ENCODE results near the gene NEDD4L.
"Not testable (repeated sequence)": the region's sequence is repeated elsewhere in the genome, so short reads cannot be mapped to it uniquely, and the experiment has no call there.

The NEDD4L gene

DNA sequence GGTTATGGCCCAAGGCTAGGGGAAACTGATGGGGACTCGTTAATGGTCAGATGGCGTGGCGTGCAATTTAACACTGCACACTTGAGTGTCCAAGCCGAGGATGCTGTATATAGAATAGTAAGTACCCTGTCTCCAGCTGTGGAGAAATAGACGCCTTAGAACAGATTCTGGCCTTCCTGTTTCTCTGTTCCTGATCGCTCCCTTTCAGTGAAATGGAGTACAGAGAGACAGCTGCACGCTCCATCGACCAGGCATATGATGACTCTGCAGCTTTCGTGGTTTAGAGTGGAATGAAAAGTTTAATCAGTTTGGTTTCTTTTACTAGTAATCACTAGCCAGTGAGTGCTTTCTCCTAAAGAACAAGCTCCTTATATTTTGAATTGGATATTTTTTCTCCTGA, 213.4 kb downstream of the NEDD4L start:
- H3K4me3 ChIP-seq (ENCODE audit: low read length): no peak overlapping the region
- TF ChIP-seq ZNF274 (IDR thresholded peaks at IDR 0.05; ENCODE audit: low read depth, low read length): no peak

DNA sequence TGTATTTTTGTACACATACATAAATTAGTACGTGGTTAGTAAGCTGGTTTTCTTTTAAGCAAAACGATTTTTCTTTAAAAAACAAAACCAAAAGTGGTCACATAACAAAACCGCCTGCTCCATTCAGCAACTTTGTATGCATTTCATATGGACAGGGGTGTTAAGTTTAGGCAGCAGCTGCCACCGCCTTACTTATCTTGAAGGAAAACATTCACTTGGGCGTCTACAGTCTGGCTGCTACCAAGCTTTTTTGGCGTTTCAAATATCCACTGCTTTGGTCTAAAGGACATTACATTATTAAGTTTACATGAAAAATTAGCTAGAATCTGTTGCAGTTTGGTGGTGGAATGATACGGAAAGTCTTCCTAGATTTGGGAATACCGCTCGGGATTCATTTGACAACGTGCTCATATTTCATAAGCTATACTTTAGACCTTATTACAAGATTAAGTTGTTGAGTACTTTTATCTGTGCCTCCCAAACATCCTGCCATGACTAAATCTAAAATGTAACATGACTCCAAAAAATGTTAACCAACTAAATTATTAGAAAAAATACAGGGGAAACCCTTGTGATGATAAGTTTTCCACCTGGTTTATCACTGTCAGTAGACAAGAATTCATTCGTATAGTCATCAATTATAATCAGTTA, 214.8 kb downstream of the NEDD4L start:
- no peak overlapping the region for H3K4me3 ChIP-seq (ENCODE audit: low read length)
- TF ChIP-seq ZNF274 (IDR thresholded peaks at IDR 0.05; ENCODE audit: low read depth, low read length): no peak

DNA sequence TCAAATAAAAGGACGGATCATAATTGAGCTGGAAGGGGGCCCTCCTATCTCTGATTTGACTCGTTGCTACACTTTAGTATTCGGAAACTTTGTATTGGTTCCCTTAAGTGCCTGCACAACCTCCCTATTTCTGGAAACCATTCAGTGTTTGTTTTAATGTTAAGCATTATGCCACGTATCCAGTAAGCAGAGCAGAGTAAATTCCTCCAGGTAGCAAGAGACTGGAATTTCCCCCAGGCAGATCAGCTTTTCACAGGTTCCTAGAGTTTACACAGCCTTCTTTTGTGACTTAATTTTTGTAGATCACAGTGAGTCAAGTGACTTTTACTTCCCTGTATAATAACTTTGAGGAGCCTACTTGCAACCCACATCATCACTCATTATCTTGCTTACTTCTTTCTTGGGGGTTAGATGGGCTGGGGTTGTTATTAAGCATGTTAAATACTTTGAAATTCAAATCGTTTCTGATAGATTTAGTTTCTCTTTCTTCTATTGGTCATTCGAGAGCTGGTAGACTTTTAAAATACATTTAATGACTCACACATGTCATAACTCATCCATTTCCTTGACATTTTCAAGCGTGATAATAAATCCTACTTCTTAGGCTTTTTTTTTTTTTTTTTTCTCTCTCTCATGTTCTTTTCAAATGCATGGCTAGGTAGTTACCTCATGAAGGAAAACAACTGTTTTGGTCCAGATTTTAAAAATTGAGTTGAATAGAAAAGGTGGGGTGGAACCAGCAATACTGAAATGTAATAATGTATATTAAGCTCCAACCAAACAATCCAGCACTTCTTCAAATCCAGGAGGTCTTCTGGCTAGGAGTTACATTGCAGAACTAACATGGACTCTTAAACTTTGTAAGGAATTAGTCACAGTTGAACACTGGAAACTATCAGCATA, 219.3 kb downstream of the NEDD4L start:
- no peak overlapping the region for H3K4me3 ChIP-seq (ENCODE audit: low read length)
- TF ChIP-seq ZNF274 (IDR thresholded peaks at IDR 0.05; ENCODE audit: low read depth, low read length): no peak

DNA sequence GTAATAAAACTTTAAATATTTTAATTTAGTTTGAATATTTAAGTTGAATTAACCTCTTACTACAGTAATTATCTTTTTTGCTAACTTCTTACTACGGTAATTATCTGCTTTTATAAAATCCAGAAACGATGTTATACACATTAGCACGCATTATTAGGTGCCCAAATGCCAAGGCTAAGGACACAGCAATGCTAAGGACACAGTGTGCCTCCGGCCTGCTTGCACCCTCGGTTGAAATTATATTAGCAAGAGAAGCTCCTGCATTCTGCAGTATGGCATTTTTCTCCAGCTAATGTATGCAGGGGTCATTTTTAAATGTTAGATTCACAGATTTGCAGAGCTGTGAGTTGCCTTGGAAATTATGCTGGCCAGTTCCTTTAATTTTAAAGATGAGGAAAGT, 220.0 kb downstream of the NEDD4L start:
- no peak for TF ChIP-seq ZNF274 (IDR thresholded peaks at IDR 0.05; ENCODE audit: low read depth, low read length)
- no peak overlapping the region for H3K4me3 ChIP-seq (ENCODE audit: low read length)

DNA sequence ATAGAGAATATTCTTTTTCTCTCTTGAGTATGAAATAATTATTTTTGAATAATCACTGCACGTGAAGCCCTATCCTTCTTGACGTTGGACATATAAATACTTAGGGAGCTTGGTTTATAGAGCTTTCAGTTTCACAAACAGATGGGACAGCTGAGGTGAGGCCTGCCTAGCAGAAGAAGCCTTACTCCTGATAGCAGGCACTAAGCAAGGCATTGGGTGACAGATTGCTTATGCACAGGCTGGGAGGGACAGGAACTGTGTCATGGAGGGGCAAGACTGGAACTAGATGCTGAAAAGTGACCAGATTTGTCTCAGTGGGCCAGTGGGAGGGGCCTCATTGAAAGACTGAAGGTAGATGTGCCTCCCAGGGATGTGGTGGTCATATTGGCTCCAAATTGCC, 220.8 kb downstream of the NEDD4L start:
- no peak overlapping the region for H3K4me3 ChIP-seq (ENCODE audit: low read length)
- no peak for TF ChIP-seq ZNF274 (IDR thresholded peaks at IDR 0.05; ENCODE audit: low read depth, low read length)

DNA sequence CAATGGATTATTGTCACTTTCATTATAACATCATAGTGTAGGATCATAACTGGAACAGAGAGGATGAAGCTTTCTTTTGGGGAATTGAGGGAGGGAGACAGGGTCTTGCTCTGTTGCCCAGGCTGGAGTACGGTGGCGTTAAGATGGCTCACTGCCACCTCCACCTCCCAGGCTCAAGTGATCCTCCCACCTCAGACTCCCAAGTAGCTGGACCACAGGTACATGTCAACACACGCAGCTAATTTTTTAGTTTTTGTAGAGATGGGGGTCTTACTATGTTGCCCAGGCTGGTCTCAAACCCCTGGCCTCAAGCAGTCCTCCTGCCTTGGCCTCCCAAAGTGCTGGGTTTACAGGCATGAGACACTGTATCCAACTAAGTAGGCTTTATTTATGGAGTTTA, 221.5 kb downstream of the NEDD4L start:
- H3K4me3 ChIP-seq (ENCODE audit: low read length): not testable (repeated sequence)

DNA sequence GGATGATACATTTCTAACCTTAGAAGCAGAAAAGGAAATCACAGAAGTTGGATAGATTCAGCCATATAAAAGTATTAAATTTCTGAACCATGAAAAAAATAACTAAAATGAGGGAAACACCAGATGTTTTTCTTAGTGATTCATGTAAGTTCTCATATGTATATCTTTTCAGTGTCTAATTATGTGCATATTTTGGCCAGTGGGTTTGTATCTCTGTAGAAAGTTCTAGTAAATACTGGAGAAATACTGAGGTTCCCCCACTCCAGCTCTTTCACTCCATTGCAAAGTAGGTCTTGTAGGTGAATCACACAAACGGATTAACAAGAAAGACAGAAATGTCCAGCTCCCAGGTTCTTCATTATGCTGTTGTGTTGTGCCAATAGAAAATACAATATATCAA, 222.3 kb downstream of the NEDD4L start:
- H3K4me3 ChIP-seq (ENCODE audit: low read length): no peak overlapping the region
- TF ChIP-seq ZNF274 (IDR thresholded peaks at IDR 0.05; ENCODE audit: low read depth, low read length): no peak

DNA sequence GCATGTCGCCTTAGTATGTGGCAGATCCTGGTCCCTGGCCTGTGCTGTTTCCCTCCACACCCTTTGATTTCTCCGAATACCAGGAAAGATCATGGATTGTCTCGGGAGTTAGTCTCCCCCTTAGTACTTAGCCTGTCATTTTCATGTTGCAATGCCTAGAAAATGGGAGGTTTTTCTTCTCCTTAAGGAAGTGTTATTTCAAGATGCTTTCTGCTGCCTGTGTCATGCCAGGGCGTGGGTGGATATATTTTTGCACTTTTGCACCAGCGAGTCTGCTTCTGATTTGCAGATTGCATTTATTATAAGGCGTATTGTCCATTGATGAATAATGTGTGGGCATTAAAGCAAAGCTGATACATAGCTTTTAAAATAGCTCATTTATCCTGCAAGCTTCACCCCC, 223.5 kb downstream of the NEDD4L start:
- H3K4me3 ChIP-seq (ENCODE audit: low read length): no peak overlapping the region
- TF ChIP-seq ZNF274 (IDR thresholded peaks at IDR 0.05; ENCODE audit: low read depth, low read length): no peak

DNA sequence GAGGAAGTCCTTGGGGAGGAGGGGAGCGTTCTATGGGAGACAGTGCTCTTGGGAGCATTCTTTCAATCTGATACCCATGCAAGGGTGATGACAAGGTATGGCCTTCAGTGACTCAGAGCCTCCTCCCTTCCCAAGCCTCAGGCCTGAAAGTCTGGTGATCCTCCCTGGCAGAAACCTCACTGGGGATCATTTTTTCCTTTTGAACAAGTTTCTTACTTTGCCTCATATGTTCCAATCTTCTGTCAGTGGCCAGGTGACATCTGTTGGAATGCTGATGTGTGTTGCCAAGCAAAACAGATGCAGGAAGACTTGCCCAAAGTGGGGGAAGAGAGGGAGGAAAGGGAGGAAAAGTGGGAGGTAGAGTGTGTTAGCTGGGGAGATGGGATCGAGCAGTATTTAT, 224.8 kb downstream of the NEDD4L start:
- H3K4me3 ChIP-seq (ENCODE audit: low read length): no peak overlapping the region
- TF ChIP-seq ZNF274 (IDR thresholded peaks at IDR 0.05; ENCODE audit: low read depth, low read length): no peak

DNA sequence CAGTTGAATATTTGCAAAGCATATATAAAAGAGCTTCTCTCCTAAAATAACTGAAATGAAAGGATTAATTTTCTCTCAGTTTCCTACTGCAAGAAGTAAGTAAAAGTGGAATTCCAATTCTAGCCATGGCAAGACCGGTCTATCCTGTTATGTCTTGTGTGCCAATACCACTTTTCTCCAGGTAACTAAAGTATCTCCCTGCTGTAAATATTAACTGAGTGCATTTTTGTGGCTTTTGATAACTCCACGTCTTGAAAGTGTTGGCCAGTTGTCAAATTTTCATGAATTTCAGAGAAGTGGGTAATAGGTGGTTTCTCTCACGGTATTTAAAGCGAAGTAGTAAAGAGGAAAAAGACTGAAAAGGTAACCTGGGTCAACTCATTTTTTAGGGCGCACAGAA, 225.9 kb downstream of the NEDD4L start:
- TF ChIP-seq ZNF274 (IDR thresholded peaks at IDR 0.05; ENCODE audit: low read depth, low read length): no peak
- no peak overlapping the region for H3K4me3 ChIP-seq (ENCODE audit: low read length)

DNA sequence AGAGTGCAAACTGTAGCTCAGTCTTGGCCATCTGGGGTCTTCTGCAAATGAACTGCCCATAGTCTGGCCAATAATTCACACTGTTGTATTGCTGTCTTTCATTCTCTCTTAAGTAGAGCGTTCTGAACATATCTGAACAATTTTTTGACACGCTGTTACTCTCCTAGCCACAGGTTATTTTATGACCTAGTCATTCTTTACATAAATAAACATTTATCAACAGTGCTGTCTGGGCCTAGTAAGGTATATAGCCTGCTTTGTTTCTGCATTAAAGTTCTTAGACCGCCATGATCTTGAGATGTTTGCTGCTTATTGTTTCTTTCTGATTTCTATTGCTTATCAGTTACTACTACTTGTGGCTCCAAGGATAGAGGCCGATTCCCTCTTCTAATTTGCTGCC, 226.4 kb downstream of the NEDD4L start:
- H3K4me3 ChIP-seq (ENCODE audit: low read length): no peak overlapping the region
- TF ChIP-seq ZNF274 (IDR thresholded peaks at IDR 0.05; ENCODE audit: low read depth, low read length): no peak

DNA sequence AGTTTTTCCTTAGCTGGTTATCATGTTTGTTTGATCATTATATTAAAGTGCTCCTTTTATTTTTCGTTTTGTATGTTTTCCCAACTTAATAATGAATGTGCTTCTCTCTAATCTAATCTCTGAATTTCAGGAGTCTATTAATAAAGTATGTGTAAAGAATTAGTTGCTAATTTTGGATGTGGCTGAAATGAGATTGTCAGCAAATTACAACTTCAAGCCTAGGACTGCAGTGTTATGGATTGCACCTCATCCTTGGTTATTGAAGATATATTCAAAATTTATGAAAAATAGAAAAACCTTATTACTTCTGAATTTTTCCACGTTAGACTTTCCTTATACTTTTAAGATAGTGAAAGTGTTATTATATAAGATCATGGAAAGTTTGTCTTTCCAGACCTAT, 227.7 kb downstream of the NEDD4L start:
- H3K4me3 ChIP-seq (ENCODE audit: low read length): no peak overlapping the region
- TF ChIP-seq ZNF274 (IDR thresholded peaks at IDR 0.05; ENCODE audit: low read depth, low read length): no peak

DNA sequence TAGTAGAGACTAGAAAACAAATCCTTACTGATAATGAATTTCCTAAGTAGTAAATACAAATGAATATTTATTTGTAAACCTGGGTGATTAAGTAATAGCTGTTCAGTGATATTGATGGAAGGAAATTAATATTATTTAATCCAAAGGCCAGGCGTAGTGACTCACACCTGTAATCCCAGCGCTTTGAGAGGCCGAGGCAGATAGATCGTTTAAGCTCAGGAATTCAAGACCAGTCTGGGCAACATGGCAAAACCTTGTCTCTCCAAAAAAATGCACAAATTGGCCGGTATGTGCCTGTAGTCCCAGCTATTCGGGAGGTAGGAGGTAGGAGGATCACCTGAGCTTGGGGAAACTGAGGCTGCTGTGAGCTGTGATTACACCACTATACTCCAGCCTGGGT, 228.2 kb downstream of the NEDD4L start:
- TF ChIP-seq ZNF274 (IDR thresholded peaks at IDR 0.05; ENCODE audit: low read depth, low read length): no peak
- no peak overlapping the region for H3K4me3 ChIP-seq (ENCODE audit: low read length)

DNA sequence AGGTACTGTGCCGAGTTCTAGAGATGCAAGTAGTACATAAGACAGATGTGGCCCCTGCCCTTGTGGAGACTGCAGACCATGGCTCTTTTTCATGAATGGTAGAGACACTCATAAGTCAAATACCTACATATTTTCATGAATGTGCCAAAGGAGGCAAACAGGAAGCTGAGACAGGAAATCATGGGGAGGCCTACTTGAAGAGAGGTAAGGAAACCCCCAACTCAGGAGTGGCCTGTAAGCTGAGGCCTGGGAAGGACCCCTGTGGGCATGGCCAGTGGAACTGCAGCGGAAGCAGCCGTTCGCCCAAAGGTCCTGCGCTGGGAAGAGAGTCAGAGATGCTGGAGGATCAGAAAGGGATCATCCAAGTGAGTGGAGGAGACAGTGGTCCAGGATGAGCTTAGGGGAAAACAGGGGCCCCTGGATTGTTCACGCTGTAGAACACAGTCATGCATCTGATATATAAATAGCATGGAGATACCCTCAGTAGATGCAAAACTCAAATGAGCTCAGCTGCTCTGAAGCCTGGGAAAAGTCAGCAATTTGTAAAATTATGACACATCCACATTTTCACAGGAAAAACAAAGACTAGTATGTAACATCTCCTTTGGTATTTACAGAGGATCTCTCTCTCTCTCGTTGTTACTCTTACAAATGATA, 228.9 kb downstream of the NEDD4L start:
- TF ChIP-seq ZNF274 (IDR thresholded peaks at IDR 0.05; ENCODE audit: low read depth, low read length): no peak
- no peak overlapping the region for H3K4me3 ChIP-seq (ENCODE audit: low read length)

DNA sequence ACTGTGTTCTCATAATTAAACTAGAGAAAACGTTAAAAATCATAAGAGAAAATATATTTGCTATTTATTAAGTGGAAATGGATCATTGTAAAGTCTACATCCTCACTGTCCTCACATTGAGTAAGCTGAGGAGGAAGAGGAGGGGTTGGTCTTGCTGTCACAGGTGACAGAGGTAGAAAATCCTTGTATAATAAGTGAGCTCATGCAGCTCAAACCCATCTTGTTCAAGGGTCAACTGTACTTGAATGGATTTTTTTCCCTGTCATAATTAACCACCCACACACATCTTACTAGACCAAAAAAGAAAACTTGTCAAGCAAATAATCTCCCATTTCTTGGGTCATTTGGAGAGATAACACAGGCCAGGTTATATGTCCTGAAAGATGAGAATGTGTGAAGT, 231.2 kb downstream of the NEDD4L start:
- no peak for TF ChIP-seq ZNF274 (IDR thresholded peaks at IDR 0.05; ENCODE audit: low read depth, low read length)

More for the DNA sequence above, 231.2 kb downstream of the NEDD4L start:
- no peak overlapping the region for H3K4me3 ChIP-seq (ENCODE audit: low read length)

All from GM08714 (cell line).